ENCODE data around the gene POU6F2. TPM values are rescaled to one million over a fixed set of nuclear protein-coding genes. Genes with fewer than 3 reads are reported as not detected.

The POU6F2 gene
- total and polyA plus RNA-seq, 2 donors (not counting 1 experiment from before 2014, with no cell fraction given), result 0.47 TPM; not detected in 1

DNA sequence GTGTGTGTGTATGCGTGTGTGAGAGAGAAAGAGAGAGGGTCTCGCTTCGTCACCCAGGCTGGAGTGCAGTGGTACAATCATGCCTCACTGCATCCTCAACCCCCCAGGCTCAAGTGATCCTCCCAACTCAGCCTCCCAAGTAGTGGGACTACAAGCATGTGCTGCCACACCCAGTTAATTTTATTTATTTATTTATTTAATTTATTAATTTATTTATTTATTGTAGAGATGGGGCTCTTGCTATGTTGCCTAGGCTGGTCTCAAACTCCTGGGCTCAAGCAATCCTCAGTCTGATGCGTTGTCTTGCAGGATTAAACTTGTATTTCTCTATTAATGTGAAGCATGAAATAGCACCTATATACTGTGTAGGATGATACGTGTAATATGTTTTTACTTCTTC, 21.8 kb upstream of the POU6F2 start:
- H3K9me3 ChIP-seq (ENCODE audit: control extremely low read depth in 1 of 3, control insufficient read depth in 2 of 3, insufficient read depth in 1 of 3, low read length in 2 of 3), result no peaks in the 10 kb centered on the region
- Mint-ChIP-seq H3K4me3 (no peak overlapping the region), H3K27me3 (peaks cover 39% of the 10 kb centered on the region), H3K9me3 (ENCODE audit: insufficient read depth) (no peaks in the 10 kb centered on the region), H3K27ac (no peak overlapping the region), H3K4me1 (no peaks in the 10 kb centered on the region)
- no peaks in the 10 kb centered on the region for H3K27me3 ChIP-seq (replicated peaks in 1 of 4; ENCODE audit: control extremely low read depth in 1 of 4, control insufficient read depth in 3 of 4, insufficient read depth in 4 of 4, low read length in 3 of 4)
- no peak overlapping the region for H2AFZ ChIP-seq (ENCODE audit: insufficient read depth, low read depth, low read length, poor library complexity, severe bottlenecking)
- H3K9ac ChIP-seq (ENCODE audit: low read length), result no peak overlapping the region
- no peak overlapping the region for H3K4me2 ChIP-seq (replicated peaks; ENCODE audit: low read depth, low read length, poor library complexity, severe bottlenecking)
- ChIA-PET POLR2A (no interaction called here), CTCF (no interaction called here)
- H4K20me1 ChIP-seq (ENCODE audit: control insufficient read depth, insufficient read depth, low read length, poor library complexity, severe bottlenecking), result no peaks in the 10 kb centered on the region
- H3K4me3 ChIP-seq (ENCODE audit: control extremely low read depth in 1 of 5, extremely low read depth in 1 of 5, insufficient read depth in 1 of 5, low read depth in 2 of 5, low read length in 4 of 5), result no peak overlapping the region
- intact Hi-C loops (cut with micrococcal nuclease), result no loop called here
- WGBS (ENCODE audit: insufficient coverage), result no CpG with 5 or more reads among the region's 5 CpGs
- no peak for DNase-seq
- H3K79me2 ChIP-seq (ENCODE audit: control insufficient read depth, insufficient read depth, low read length), result no peaks in the 10 kb centered on the region
- H3K27ac ChIP-seq (ENCODE audit: low read length in 2 of 2), result no peak overlapping the region
- H3K4me1 ChIP-seq (ENCODE audit: control insufficient read depth in 2 of 2, insufficient read depth in 2 of 2, low read length in 2 of 2), result no peaks in the 10 kb centered on the region
- TF ChIP-seq, protein P1, sequence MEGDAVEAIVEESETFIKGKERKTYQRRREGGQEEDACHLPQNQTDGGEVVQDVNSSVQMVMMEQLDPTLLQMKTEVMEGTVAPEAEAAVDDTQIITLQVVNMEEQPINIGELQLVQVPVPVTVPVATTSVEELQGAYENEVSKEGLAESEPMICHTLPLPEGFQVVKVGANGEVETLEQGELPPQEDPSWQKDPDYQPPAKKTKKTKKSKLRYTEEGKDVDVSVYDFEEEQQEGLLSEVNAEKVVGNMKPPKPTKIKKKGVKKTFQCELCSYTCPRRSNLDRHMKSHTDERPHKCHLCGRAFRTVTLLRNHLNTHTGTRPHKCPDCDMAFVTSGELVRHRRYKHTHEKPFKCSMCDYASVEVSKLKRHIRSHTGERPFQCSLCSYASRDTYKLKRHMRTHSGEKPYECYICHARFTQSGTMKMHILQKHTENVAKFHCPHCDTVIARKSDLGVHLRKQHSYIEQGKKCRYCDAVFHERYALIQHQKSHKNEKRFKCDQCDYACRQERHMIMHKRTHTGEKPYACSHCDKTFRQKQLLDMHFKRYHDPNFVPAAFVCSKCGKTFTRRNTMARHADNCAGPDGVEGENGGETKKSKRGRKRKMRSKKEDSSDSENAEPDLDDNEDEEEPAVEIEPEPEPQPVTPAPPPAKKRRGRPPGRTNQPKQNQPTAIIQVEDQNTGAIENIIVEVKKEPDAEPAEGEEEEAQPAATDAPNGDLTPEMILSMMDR (IDR thresholded peaks at IDR 0.05), result no peak
- no peak for TF ChIP-seq EZH2 (IDR thresholded peaks at IDR 0.05; ENCODE audit: borderline replicate concordance, insufficient read depth, low read depth, low read length, poor library complexity, severe bottlenecking)
- no peak for ATAC-seq (ENCODE audit: low read depth)
- no peaks in the 10 kb centered on the region for H3K36me3 ChIP-seq (replicated peaks in 1 of 2; ENCODE audit: control extremely low read depth in 1 of 2, control insufficient read depth in 1 of 2, extremely low read depth in 1 of 2, insufficient read depth in 2 of 2, low read length in 1 of 2)

- no peak overlapping the region for H3K4me2 ChIP-seq (replicated peaks; ENCODE audit: low read depth, low read length, poor library complexity, severe bottlenecking)
- no peaks in the 10 kb centered on the region for H3K79me2 ChIP-seq (ENCODE audit: control insufficient read depth, insufficient read depth, low read length)
- H3K9ac ChIP-seq (ENCODE audit: low read length), result no peak overlapping the region
- H3K27me3 ChIP-seq (replicated peaks in 1 of 4; ENCODE audit: control extremely low read depth in 1 of 4, control insufficient read depth in 3 of 4, insufficient read depth in 4 of 4, low read length in 3 of 4), result no peaks in the 10 kb centered on the region
- no peaks in the 10 kb centered on the region for H3K36me3 ChIP-seq (replicated peaks in 1 of 2; ENCODE audit: control extremely low read depth in 1 of 2, control insufficient read depth in 1 of 2, extremely low read depth in 1 of 2, insufficient read depth in 2 of 2, low read length in 1 of 2)
- Mint-ChIP-seq H3K27me3 (peaks cover 21% of the 10 kb centered on the region), H3K9me3 (ENCODE audit: insufficient read depth) (peaks cover 7% of the 10 kb centered on the region), H3K4me1 (no peaks in the 10 kb centered on the region), H3K27ac (no peak overlapping the region), H3K4me3 (no peak overlapping the region)
- no peaks in the 10 kb centered on the region for H4K20me1 ChIP-seq (ENCODE audit: control insufficient read depth, insufficient read depth, low read length, poor library complexity, severe bottlenecking)
- intact Hi-C loops (cut with micrococcal nuclease), result no loop called here
- ChIA-PET CTCF (no interaction called here), POLR2A (no interaction called here)
- ATAC-seq (ENCODE audit: low read depth) (no peak), DNase-seq (no peak)
- peaks cover 0 to 3% (median 0%) of the 10 kb centered on the region in 3 donors for H3K9me3 ChIP-seq (ENCODE audit: control extremely low read depth in 1 of 3, control insufficient read depth in 2 of 3, insufficient read depth in 1 of 3, low read length in 2 of 3)
- no peak for TF ChIP-seq EZH2 (IDR thresholded peaks at IDR 0.05; ENCODE audit: borderline replicate concordance, insufficient read depth, low read depth, low read length, poor library complexity, severe bottlenecking)
- TF ChIP-seq, protein P1 (IDR thresholded peaks at IDR 0.05), result no peak
- no peak overlapping the region for H3K4me3 ChIP-seq (ENCODE audit: control extremely low read depth in 1 of 5, extremely low read depth in 1 of 5, insufficient read depth in 1 of 5, low read depth in 2 of 5, low read length in 4 of 5)
- no CpG with 5 or more reads among the region's 1 CpG for WGBS (ENCODE audit: insufficient coverage)
- H3K27ac ChIP-seq (ENCODE audit: low read length in 2 of 2), result no peak overlapping the region
- H2AFZ ChIP-seq (ENCODE audit: insufficient read depth, low read depth, low read length, poor library complexity, severe bottlenecking), result no peak overlapping the region
- no peaks in the 10 kb centered on the region for H3K4me1 ChIP-seq (ENCODE audit: control insufficient read depth in 2 of 2, insufficient read depth in 2 of 2, low read length in 2 of 2)
Observed at GRCh38 chr7:38962028-38962427, 15.7 kb upstream of the POU6F2 start.
